Fibroblast of peridontal ligament (primary cell): ENCODE data around the gene TRIM9.
"Not testable (repeated sequence)": the region's sequence is repeated elsewhere in the genome, so short reads cannot be mapped to it uniquely, and the experiment has no call there.

Experiments used
- DNase-seq: peaks from one replicate; pipeline ENCODE4 v3.0.0-alpha.2; 2010; ENCODE audit errors: extremely low read depth

TRIM9 gene

DNA sequence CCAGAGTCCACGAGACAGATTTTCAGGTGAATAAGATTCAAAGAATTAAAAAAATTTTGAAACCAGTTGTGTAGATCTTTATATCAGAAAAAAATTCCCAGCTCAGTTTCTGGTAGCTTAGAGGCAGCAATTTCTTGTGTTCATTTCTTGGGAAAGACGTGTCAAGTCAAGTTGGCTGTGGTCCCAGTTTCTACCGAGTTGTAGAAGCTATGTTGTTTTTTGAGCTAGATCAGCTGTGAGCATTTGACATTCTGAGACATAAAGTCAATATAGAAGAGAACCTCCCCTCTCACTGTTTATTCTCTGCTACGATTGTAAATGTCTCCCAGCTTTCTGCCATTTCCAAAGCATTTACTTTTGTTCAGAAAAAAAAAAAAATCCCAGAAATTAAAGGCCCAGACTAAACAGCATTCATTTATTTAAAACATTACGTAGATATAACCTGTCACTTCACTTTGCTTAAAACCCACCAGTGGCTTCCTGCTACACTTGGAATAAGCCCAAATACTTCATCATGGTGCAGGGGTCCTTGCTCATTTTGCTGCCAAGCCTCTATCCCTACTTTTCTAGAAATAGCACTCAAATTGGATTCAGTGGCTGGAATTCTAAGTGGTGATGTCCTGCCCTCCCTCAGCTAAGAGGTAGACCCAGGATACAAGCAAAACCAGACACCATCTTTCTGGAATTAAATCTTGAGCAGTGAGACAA lies 130.1 kb downstream of the TRIM9 start:
- peak; percentile 94 for DNase-seq

DNA sequence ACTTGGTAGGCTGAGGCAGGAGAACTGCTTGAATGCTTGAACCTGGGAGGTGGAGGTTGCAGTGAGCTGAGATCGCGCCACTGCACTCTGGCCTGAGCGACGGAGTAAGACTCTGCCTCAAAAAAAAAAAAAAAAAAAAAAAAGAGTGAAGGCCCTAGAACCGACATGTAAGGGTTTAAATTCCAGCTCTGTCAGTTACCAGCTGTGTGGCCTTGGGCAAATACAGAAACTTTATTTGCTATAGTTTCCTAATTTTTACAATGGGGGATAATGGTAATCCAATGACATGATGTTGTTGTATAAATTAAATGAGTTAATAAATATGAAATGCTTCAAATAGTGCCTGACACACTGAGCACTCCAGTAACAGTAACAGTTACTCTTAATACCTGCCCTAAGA lies 131.0 kb downstream of the TRIM9 start:
- DNase-seq: no peak

DNA sequence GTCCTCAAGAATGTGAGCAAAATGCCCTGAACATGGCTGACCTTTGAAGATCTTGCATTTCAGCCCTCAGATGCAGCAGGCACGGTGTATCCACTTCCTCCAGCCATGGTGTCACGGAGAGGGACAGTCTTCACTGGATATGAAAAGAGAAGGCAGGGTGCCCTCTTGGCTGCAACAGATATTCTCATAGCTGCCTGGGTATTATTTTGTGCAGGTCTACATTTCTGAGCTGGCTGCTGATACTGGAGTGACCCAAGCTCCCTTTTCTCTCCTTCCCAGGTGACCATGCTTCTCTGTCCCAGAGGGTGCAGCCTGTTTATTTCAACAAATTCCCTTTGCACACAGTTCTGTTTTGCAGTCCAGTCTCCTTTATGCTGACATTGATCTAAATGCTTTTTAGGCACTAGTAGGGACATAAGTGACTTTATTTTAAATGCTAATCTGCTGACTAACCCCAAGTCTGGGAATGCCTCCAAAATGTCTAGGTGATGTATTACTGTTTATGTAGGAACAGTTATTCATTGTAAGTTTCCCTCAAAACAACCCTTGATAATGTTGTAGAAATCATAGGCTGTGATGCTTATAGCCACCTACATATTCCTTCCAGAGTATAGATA lies 133.2 kb downstream of the TRIM9 start:
- peak; percentile 69 for DNase-seq

GRCh38 chr14:50957296-50957695 lies 137.6 kb downstream of the TRIM9 start:
- no peak for DNase-seq

- DNase-seq: not testable (repeated sequence)
Measured at GRCh38 chr14:50956421-50956820, 138.5 kb downstream of the TRIM9 start.

- DNase-seq: peak; percentile 93
Measured at GRCh38 chr14:50955373-50956043, 139.4 kb downstream of the TRIM9 start.

GRCh38 chr14:50954811-50955372 lies 140.0 kb downstream of the TRIM9 start:
- peak; percentile 81 for DNase-seq

DNA sequence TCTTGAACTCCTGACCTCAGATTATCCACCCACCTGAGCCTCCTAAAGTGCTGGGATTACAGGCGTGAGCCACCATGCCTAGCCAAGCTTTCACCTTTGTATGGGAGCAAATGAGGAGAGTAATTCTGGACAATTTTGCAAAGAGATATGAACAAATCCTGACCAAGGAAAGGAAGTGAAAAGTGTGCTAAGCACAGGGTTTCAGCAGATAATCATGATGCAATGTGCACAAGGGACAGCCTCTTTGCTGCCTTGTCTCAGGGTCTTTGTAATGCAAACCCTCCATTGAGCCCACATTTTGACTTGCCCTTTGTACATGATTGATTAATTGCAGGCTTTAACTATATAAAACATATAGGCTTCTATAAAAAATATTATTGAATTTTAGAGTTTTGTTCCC lies 141.4 kb downstream of the TRIM9 start:
- no peak for DNase-seq

GRCh38 chr14:50951032-50951431 lies 143.9 kb downstream of the TRIM9 start:
- no peak for DNase-seq

DNA sequence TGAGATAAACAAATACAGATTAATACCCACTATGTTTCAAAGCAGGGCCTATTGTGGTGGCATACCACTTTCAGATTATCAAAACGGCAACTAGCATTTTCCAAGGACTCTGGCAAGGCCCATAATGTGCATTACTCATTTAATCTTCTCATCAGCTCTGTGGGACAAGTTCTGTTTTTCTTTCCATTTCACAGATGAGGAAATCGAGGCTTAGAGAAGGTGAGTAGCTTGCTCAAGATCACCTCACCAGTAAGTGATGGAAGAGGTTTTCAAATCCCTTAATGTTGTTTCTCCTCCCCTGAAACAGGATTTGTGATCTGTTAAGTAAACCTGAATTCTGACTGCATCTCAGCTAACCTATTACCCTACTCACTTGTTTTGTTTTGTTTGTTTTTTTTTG lies 146.7 kb downstream of the TRIM9 start:
- DNase-seq: no peak

GRCh38 chr14:50947446-50947845 lies 147.5 kb downstream of the TRIM9 start:
- peak; percentile 50 for DNase-seq

GRCh38 chr14:50946234-50946935 lies 148.5 kb downstream of the TRIM9 start:
- no peak for DNase-seq

GRCh38 chr14:50944647-50945413 lies 150.1 kb downstream of the TRIM9 start:
- peak; percentile 52 for DNase-seq

DNA sequence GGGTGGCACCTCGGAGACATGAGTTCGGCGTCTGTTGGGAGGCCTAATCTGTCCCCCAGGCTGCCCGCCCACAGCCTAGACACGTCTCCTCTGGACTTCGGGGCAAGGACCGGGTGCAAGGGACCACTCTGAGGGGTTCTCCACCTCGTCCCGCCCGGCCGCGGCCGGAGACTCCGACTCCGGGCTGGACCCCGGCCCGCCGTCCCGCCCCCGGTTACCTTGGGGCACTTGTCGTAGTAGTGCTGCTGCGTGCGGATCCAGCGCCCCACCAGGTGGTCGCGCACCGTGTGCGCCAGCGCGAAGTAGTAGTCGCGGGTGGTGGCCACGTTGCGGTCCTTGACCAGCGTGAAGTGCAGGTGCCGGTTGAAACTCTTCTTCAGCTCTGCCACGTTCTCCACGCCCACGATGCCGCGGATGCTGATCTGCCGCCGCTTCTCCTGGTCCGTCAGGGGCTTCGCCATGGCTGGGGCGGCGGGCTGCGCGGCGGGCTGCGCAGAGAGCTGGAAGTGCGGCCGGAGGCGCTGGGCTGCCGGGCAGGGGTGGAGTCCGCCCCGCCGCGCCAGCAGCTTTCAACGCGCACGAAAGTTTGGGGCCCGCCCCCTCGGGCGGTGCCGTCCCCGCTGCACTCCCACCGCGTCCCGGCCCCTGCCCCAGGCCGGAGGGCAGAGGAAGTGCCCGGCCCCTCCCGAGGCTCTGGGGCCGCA lies 150.8 kb downstream of the TRIM9 start, which contains the start of gene PYGL:
Gene PYGL, minus strand, starts transcription at position 541 of the 704 bp plus-strand sequence. Its CDS starts 80 bp downstream, at position 461.
- DNase-seq: peak; percentile 56

- no peak for DNase-seq
Measured at GRCh38 chr14:50943261-50943942, 151.5 kb downstream of the TRIM9 start.

GRCh38 chr14:50941638-50942037 lies 153.3 kb downstream of the TRIM9 start:
- not testable (repeated sequence) for DNase-seq

- DNase-seq: peak; percentile 60
Measured at GRCh38 chr14:50941151-50941550, 153.8 kb downstream of the TRIM9 start.

DNA sequence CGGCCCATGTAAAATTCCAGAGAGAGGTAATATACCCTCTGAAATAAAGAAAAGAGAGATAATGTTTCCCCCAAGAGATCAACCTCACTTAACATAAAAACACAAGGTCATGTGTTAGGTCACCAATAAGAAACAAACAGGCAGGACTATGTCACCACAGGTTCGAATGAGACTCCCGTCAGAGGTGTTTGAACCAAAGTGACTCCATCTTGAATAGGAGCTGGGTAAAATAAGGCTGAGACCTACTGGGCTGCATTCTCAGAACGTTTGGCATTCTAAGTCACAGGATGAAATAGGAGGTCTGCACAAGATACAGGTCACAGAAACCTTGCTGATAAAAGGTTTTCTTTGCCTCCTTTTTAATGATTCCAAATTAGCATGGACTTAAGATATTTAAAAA lies 157.1 kb downstream of the TRIM9 start:
- no peak for DNase-seq

DNA sequence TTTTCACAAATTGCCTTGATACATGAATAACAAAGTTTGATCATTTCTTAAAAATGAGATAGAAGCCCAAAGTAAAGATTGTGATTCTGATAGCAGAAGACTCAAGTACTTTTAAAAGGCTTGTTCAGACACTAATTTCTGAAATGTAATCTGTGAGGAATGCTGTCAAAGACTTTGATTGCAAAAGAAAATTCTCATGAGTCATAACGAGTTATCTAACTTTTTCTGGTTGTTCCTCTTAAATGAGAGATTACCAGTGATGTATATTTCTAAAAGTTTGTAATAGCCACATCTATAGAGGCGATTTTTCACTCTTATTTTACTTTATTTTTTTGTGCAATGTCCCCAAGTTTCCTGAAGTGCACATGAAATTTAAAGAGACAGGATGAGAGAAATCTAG lies 157.6 kb downstream of the TRIM9 start:
- DNase-seq: peak; percentile 78

- no peak for DNase-seq
Measured at GRCh38 chr14:50936882-50937281, 158.0 kb downstream of the TRIM9 start.
